Dedifferentiated amniotic fluid mesenchymal stem cell (primary cell): ENCODE measurements around the gene TRABD.

Source experiments
- DNase-seq: peaks from one replicate; pipeline ENCODE4 v3.0.0-alpha.2; 2016; ENCODE audit errors: extremely low spot score

TRABD gene

GRCh38 chr22:50186761-50187523 is 1.2 kb downstream of the TRABD start:
- no peak for DNase-seq

DNA sequence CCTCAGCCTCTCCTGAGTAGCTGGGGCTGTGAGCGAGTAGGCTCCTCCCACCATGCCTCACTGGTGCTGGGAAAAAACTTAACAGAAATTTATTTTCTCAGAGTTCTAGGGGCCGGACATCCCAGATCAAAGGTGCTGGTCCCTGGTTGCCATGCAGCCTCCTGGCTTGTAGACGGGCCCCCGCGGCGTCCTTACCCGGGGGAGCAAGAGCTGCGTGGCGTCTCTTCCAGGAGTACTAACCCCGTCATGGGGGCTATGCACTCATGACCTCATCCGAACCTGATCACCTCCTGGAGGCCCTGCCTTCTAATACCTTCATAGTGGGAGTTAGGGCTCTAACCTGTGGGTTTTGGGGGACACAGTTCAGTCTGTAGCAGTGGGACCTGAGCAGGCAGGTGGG is 2.6 kb downstream of the TRABD start:
- DNase-seq, result no peak

DNA sequence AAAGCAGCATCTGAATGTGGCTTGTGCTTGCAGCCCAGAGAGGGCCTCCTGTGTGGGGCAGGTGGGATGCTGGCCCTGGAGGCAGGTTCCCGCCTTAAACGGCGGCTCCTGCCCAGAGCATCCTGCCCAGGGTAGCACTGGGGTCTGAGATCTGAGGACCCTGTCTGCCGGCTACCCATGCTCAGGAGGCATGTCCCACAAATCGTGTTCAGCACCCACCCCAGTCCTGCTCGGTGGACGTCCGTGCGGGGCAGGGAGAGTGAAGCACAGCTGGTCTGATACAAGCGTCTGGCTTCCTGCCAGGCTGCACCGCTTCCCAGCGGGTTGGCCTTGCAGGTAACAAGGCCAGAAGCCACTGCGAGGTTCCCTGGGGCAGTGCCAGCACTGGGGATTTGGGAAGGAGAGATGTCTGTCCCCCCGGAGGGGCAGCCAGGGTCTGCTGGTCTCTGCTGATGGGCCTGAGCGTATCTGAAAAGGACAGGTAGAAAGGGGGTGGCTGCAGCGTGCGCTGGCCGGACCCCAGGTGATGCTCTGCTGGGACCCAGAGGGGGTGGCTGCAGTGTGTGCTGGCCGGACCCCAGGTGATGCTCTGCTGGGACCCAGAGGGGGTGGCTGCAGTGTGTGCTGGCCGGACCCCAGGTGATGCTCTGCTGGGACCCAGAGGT is 3.6 kb downstream of the TRABD start:
- DNase-seq, result no peak

- no peak for DNase-seq
These were observed 4.1 kb downstream of the TRABD start for GRCh38 chr22:50189849-50190181.

DNA sequence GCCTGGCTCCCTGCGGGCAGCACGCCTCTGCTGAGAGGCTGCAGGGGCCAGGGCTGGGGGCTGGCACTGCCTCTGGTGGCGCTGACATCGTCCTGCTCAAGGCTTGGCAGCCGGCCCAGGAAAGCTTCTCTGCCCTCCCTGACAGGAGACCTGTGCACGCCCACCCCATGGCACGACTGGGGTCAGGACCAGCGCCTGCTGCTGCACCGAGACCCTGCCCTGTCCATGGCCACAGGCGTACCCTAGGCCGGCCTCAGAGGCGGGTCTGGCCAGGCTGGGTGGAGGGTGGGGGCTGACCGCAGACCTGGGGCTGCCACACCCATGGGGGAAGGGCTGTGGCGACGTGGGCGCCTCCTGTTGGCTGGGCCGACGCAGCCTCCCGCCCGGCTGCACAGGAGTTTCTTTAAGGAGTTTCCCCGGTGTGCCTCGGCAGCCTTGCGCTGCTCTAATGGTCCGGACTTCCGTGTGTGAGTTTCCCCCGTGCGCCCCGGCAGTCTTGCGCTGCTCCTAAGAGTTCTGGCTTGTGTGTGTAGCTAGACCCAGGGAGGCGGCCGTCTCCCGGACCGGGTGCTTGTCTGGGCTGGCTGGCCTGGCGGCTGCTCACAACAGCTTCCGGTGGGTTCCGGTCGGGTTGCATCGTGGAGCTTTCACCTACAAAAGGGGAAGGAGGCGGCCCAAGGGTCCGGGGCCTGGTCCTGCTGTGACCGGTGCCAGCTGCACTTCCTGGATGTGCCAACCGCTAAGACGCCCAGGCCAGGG is 4.6 kb downstream of the TRABD start:
- DNase-seq, result peak; percentile 22

GRCh38 chr22:50190941-50191741 is 5.4 kb downstream of the TRABD start:
- no peak for DNase-seq

DNA sequence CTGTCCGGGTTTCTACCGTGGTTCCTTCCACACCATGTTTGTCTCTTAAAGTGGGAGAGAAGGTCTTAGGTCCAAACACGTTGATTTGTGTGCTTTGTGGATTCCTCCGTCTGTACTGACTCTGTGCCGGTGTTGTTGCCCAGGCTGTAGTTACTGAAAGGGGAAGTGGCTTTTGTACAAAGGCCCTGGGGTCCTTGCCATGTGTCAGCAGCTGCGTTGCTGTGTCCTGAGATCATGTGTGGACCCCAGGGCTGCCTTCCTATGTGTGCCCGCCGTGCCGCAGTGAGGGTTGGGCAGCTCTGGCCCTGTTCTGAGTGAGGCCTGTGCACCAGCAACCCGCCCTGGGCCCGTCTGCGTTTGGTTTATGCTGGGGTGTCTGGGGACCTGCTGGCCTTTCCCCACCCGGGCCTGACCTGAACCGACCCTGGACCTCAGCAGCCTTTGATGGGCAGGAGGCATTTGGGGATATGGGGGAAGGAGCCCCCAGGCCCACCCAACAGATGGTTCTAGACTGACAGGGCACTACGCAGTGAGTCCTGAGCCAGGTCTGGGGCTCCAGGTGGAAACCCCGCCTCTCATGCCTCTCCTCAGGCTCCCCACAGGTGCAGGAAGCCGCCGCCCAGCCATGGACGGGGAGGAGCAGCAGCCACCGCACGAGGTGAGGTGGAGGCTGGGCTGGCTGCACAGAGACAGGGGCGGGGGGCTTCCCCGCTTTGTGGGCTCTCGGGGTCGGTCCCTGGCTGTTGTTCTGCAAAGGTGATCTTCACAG is 6.9 kb downstream of the TRABD start:
- DNase-seq, result no peak

GRCh38 chr22:50193621-50194020 is 7.9 kb downstream of the TRABD start:
- DNase-seq, result no peak

DNA sequence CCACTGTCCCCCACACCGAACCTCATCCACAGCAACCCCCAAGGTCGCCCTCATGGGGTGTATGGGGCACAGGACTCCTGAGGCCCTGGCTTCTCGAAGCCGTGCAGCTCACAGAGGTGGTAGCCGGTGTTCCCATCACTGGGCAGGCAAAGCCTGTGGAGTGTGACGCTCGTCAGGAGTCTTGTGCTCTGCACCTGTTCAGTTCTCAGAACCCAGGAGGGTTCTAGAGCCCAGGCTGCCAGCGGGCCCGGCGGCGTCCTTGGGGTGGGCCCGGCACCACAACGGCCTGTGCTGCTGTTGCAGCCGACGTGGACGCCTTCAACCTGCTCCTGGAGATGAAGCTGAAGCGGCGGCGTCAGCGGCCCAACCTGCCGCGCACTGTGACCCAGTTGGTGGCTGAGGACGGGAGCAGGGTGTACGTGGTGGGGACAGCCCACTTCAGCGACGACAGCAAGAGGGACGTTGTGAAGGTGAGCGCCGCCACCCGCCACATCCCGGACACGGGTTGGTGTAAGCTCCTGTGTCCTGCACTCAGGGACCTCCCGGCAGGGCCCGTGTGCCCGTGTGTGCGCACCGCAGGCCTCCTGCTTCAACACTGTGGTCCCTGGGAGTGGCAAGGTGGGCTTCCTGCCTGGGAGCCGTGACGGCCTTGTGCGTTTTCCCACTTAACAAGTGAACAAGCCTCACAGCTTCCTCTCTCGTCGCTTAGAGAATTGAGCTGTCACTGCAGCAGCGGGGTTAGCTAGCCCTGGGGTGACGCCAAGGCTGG is 8.5 kb downstream of the TRABD start:
- DNase-seq, result no peak

- DNase-seq, result no peak
These were observed 10.5 kb downstream of the TRABD start for GRCh38 chr22:50196256-50196655.

DNA sequence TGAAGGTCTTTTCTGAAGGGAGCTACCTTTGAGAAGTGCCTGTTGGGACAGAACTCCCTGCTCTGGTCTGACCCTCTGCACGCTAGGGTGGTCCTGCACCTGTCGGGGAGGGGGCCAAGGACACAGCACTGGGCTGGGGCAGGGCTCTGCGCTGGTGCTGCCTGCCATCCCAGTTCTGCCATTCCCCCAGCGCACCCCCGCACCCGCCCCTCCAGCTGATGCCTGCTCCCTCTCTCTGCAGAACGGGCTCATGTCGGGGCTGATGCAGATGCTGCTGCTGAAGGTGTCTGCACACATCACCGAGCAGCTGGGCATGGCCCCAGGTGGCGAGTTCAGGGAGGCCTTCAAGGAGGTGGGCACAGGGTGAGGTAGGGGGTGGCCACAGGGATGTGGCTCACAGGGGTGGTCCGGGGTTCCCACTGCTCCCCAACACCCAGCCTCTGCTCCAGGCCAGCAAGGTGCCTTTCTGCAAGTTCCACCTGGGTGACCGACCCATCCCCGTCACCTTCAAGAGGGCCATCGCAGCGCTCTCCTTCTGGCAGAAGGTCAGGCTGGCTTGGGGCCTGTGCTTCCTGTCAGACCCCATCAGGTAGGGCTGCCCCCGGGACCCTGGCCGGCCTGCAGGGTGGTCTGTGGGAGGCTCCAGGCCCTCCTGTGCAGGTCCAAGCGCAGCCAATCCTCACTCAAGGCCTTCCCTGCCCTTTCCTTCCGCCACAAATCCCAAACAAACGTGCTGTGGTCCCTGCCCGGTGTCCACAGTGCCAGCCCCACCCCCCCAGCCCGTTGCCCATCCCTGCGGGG is 11.5 kb downstream of the TRABD start:
- DNase-seq, result no peak

DNA sequence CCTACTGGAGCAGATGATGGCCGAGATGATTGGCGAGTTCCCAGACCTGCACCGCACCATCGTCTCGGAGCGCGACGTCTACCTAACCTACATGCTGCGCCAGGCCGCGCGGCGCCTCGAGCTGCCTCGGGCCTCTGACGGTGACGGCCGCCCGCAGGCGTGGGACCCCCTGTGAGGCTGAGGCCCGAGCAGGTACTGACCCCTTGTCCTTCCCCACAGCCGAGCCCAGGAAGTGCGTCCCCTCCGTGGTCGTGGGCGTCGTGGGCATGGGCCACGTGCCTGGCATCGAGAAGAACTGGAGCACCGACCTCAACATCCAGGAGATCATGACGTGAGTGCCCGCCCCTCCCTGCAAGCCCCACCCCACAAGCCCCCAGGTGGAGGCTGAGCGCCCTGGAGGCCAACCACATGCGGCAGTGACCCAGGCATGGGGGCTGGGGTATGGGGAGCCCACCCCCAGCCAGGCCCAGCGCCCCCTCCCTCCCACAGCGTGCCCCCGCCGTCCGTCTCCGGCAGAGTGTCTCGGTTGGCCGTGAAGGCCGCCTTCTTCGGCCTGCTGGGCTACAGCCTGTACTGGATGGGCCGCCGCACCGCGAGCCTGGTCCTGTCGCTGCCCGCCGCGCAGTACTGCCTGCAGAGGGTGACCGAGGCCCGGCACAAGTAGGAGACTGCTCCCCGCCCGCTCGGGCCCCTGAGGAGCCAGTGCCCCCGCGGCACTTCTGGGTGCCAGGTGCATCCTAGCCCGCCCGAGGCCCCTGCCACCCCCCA is 12.3 kb downstream of the TRABD start:
- no peak for DNase-seq

- DNase-seq, result no peak
These were observed 12.9 kb downstream of the TRABD start for GRCh38 chr22:50198624-50199017.

GRCh38 chr22:50199251-50199721 is 13.6 kb downstream of the TRABD start:
- DNase-seq, result no peak

- no peak for DNase-seq
These were observed 14.2 kb downstream of the TRABD start for GRCh38 chr22:50199829-50200460.

DNA sequence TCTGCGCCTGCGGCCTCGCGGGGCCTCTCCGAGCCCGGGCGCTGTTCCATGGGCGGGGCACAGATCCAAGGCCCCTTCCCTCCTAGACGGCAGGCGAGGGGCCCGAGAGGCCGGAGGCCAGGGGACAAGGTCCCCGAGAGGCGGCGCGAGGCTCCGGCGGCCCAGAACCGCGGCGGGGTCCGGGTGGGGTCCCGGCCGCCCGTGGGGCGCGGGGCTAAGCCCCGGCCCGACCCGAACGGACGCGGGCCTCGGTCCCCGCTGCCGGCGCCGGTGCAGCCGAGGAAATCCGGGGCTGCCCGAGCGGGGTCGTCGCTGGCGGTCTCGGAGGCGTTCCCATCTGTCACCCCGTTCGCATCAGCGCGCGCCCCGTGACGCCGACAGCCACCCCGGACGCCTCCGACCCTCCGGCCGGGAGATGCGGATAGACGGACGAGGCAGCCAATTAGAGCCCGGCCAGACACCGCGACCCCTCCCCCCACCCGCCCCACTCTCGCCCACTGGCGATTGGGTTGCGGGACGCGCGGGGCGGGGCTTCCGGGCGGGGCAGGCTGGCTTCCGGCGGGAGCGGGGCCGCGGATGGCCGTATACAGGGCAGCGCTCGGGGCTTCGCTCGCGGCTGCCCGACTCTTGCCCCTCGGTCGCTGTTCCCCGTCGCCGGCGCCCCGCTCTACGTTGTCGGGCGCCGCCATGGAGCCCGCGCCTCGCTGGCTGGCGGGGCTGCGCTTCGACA is 14.9 kb downstream of the TRABD start, which contains the start of gene SELENOO:
TSS of gene SELENOO (plus strand) at position 551 of the 730 bp plus-strand sequence. CDS start at position 577, 26 bp downstream.
- peak; percentile 78 for DNase-seq
